GM21526 (cell line): ENCODE measurements around the gene COL7A1.

Experiments used
- ATAC-seq: cut with Tn5 transposase; IDR thresholded peaks from one replicate; pipeline ENCODE4 v1.9.1; 2021; ENCODE audit warnings: moderate library complexity; ENCODE audit not compliant: unreplicated experiment, low FRiP score

Gene COL7A1

DNA sequence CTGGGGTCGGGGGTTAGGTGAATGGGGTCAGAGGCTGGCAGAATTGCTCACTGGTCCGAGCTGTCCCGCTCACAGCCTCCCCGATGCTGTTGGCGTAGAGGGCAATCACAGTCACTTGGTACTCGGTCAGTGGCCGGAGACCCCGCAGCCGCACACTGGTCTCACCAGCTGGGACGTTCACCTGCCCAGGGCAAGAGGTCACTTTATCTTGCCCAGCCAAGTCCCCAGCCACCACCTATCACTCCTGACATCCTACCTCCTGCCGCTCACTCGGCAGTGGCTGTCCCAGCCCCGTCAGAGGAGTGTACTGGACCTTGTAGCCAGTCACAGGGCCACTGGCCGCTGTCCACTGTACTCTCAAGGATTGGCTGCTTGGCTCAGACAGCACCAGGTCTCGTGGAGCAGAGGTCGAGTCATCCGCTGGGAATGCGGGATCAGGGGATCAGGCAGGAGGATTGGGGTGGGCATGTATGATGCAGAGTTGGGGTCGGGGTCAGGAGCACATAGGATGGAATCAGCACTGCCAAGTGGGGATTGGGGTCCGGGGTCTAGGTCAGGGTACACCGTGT, 2.5 kb downstream of the COL7A1 start:
- ATAC-seq, result no peak

DNA sequence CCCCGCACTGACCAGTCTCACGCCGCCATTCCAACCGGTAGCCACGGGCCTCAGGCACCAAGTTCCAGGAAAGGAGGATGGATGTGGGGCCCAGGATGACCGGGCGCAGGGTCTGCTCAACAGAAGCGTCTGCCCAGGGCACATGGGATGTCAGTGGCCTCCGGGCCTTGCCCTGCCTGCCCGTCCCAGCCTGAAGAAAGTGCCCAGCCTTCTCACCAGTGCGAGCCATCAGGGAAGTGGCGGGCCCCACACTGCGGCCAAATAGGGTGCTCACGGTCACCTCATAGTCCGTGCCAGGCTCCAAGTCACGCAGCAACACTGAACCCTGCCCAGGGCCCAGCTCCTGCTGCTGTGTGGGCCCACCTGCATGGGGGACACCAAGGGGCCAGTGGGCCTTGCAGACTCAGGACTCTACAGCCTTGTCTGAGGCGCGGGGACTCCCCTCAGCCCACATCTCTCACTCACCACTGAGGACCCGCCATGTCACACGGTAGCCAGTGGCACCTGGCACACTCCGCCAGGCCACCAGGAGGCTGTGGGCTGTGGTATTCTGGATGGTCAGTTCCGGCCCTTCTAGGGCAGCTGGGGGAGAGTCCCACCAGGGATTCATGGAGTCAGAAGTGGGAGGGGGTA, 3.1 kb downstream of the COL7A1 start:
- ATAC-seq, result no peak

DNA sequence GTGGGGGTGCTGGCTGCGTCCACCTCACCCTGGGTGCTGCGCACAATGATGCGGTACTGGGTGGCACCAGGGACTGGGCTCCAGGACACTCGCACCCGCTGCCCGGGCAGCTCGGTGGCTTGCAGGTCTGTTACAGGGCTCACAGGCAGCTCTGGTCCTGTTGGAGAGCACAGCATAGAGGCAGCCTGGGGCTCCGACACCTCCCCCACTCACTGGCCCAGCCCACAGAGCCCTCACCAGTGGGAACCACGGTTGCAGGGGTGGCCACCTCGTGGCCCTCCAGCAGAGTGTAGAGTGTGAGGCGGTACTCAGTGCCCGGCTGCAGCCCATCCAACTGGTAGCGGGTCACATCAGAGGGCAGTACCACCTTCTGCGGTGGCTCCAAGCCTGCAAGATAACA, 3.7 kb downstream of the COL7A1 start:
- ATAC-seq, result no peak

DNA sequence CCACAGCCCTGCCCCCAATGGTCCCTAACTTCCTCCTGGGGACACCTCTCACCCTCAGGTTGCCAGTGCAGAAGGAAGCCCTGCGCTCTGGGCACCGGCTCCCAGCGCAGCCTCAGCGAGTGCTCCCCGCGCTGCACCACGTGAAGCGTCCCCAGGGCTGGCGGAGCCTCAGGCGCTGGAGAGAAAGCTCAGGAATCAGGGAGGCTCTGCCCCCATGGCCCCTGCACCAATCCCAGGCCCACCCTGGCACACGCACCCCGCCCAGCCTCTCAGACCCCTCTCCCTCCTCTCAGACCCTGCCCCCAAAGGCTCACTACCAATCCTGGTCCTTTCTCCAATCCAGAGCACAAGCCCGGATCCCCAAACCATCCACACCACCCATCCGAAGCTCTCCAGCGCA, 6.9 kb downstream of the COL7A1 start:
- ATAC-seq, result no peak

DNA sequence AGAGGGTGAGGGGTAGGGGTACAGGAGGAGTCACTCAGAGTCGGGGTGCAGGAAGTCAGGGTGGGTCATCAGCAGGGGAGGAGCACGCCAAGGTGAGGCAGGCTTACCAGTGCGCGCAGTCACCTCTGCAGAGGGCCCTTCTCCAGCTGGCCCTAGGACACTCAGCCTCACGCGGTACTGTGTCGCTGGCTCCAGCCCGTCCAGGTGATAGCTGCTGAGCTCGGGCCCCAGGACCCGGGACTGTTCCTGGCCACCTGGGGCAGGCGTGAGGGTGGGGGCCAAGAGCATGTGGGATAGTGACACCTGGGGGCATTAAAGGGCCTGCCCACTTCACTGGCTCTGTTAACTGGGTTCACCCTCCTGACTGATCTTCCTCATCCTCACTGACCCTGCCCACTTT, 7.4 kb downstream of the COL7A1 start:
- ATAC-seq, result no peak

DNA sequence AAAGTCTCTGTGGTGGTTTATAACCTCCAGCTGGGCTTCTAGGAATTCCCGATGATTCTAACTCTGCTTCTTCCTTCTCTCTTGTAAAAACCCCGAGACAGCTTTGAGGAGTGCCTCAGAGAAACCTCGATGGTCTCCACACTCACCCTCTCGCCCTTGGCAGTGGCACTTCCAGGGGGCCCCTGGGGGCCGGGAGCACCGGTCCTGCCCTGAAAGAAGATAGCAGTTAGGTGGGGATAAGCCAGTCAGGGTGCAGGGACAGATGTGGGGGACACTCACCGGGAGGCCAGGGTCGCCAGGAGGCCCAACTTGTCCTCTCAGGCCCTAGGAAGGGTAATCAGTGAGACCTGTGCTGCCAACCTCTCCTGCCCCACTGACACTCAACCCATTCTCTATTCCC, 9.7 kb downstream of the COL7A1 start:
- no peak for ATAC-seq

DNA sequence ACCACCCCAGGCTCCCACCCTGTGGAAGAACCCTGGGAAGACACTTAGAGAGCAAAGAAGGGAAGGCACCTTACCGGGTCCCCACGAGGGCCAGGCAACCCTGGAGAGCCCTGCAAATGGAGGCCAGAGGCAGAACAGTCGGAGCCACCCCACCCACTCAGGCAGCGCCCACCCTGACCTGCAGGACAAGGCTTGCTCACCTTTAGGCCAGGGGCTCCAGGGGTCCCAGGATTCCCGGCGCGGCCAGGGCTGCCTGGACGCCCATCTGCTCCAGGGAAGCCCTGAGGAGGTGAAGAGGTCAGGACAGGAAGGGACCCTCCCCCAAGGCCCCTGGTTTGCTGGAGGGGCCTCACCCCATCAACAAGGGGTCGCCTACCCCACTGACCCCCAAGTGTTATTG, 10.3 kb downstream of the COL7A1 start:
- ATAC-seq, result no peak

DNA sequence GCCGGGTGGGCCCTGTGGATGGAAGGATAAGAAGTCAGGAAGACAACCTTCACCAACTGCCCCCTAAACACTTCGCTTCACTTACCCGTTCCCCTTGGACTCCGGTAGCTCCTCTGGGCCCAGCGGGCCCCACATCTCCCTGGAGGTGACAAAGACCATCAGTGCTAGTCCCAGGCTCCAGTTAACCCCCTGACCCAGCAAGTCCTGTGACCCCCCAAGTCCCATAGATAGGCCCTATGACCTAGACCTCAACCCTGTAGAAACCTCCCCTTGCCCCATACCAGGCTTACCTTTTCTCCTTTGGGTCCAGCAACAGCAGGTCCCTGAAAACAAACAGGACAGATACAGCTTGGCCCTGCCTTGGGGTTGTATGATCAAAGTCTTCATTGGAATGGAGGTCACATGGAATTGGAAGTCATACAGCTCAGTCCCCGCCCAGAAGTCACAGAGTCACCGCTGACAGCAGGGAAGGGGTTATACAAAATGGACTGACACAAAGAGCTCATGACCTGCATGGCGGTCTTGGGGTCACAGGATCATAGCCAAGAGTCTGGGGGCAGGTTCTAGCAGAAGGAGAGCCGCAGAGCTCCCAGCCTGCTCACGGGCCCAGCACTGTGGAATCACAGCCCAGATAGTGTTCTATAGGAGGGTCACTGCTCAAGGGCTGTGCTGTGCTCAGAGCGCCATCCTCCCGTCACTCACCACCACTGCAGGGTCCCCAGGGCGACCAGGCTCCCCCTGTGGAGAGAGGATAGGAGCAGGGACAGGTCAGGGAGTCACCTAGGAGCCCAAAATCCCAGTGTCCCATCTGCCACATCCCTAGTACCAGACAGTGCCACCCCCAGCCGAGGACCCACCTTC, 13.3 kb downstream of the COL7A1 start:
- ATAC-seq, result no peak

DNA sequence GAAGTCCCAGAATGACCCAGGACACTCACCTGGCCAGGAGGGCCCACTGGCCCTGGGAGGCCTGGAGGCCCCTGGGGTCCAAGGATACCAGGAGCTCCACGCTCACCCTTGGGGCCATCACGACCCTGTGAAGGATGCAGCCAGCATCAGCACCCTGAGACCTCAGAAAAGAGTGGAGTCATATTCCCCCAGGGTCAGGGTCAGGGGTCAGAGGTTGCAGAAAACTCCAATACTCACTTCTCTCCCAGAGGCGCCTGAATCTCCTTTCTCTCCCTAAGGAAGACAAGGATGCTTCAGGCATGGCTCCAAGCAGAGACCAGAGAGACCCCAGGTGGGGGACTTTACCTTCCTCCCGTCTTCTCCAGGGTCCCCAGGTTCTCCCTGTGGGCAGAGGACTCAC, 18.5 kb downstream of the COL7A1 start:
- no peak for ATAC-seq

DNA sequence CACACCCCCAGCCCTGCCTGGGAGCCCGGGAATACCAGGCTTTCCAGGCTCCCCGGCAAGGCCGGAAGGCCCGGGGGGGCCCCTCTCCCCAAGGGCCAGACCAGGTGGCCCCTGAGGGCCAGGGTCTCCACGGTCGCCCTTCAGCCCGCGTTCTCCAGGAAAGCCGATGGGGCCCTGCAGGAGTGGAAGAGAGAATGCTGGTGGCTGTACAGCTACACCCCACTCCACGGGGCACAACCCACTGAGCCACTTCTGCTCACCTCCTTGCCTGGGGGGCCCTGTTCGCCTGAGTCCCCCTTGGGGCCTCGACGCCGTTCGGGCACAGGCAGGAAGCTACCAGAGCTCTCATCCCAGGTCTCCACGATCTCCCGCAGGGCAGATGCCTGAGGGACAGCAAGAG, 19.8 kb downstream of the COL7A1 start:
- no peak for ATAC-seq

DNA sequence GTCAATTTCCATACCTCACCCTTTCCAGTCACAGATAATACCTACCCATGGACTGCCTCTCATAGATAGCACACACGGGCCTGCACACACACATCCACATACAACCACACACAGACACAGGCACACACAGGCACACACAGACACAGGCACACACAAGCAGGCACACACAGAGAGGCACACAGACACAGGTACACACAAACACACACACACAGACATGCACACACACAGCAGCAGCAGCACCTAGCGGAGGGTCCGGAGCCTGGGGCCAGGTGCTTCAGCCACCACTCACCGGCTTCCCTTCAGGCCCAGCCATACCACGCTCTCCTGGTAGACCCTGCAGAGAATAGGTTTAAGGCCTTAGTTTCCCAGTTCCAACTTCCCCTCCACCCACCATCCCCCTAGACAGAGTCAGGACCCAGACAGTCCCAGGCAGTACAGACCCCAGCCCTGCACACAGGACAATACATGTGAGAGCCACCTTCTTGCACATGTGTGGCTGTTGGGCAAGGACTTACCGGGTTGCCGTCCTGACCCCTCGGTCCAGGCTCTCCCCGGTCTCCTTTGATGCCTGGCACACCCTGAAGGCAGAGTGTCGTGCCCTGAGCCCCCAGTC, 21.1 kb downstream of the COL7A1 start:
- no peak for ATAC-seq

DNA sequence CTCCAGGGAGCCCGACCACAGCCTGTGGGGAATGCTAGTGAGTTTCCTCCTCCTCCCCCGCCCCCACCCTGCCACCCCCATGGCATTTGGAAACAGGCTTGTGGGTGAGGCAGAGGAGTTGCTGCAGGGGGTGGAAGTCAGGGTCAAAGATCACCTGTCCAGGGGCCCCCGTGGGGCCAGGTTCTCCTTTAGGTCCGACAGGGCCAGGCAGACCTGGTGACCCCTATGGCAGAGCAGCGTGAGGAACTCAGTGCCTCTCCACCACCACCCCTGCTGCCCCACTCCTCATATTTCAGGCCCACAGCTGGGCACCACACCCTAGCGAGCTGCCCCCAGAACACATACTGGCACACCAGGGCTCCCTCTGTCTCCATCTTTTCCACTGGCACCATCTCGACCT, 22.6 kb downstream of the COL7A1 start:
- ATAC-seq, result no peak

DNA sequence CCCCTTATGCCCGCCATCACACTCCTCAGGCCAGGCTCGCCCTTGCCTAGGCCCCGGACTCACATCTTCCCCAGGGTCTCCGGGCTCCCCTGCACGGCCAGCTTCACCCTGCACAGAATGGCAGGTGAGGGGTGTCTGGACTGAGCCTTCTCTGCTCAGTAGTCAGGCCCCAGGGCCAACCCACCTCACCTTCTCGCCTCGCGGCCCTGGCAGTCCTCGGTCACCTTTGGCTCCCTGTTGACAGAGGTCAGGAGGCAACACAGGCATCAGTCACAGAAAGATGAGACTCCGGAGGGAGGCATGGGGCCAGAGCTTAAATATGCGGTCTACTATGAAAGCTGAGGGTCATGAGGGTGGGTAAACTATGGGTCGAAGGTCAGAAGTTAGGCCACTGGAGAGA, 23.2 kb downstream of the COL7A1 start:
- no peak for ATAC-seq

DNA sequence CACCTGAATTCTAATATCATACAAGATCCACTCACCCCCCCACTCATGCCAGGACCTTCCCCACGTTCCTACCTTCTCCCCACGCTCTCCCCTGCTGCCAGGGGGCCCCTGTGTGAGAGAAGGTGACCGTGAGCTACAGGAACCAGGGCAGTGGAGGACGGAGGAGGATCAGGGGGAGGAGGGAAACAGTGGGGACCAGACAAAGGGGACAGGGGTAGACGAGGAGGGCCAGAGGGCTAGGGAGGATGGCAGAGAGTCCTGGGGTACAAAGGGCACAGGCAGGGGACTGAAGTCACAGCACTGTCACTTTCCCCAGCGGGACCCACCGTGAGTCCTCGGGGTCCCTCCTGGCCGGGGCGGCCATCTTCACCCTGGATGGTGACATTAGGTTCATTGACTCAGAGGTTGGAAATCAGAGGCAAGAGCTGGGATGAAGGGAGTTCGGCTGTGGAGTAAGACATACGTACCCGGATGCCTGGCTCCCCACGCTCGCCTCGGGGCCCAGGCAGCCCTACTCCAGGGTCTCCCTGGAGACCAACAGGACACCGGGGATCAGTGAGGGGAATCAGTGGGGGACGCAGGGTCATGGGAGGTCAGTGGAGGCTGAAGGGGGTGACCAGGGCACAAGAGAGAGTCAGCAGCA, 25.2 kb downstream of the COL7A1 start:
- no peak for ATAC-seq

DNA sequence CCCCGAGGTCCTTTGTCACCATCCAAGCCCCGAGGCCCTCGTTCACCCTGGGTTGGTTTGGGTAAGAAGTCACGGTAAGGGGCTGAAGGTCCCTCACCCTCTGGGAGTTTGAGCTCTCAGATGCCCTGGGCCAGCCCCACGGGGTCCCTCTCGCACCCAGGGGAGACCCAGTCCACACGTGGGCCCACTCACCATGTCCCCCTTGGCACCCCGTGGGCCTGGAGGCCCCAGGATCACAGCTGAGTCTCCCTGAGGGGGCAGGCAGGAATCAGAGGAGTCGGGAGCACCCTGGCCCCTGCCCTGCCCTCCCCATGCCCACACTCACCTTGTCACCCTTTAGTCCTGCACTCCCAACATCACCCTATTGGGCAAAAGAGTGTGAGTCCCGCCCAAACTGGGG, 25.7 kb downstream of the COL7A1 start:
- no peak for ATAC-seq

DNA sequence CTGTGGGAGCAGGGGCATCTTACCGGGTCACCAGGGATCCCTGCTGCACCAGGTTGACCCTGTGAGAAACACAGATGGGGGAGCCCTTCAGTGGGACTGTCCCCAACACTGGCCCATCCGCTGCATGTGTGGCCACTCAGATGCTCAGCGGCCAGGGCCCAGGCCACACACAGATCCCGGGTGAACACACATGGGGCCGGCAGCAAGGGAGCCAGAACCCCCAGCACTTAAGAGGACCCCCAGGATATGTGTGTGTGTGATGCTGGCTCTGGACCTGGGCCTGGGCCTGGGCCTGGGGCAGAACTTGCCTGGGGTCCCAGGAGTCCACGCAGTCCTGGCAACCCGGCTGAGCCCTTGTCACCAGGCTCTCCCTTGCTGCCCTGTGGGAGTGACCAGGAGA, 26.7 kb downstream of the COL7A1 start:
- ATAC-seq, result no peak

DNA sequence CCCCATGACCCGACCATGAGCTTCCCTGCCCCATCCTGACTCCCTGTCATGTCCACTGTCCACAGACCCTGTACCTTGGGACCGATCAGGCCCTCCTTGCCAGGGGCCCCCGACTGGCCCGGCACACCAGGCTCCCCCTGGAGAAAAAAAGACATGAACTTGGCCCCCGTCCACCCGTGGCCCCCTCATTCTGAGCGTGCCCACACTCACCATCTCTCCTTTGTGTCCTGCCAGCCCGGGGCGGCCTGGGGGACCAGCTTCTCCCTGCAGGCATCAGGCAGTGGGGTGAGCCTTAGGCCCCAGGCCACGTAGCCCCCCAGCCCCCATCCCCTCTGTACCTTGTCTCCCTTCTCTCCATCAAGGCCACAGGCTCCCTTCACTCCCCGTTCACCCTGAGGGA, 27.6 kb downstream of the COL7A1 start:
- ATAC-seq, result no peak

DNA sequence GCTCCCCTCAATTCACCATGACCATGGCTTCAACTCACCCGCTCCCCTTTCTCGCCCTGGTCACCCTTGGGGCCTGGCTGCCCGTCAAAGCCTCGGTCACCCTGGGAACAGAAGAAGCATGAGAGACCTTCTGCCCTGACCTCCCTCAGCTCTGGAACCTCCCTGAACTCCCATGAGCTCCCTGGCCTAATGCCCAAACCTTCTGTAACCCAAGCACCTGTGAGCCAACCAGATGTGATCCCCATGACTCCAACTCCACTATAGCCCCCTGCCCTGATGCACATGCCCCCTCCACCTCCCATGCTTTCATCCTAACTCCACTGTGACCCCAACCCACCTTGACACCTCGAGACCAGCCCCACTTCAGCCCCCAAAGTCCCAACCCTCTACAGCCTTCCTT, 28.0 kb downstream of the COL7A1 start:
- no peak for ATAC-seq

DNA sequence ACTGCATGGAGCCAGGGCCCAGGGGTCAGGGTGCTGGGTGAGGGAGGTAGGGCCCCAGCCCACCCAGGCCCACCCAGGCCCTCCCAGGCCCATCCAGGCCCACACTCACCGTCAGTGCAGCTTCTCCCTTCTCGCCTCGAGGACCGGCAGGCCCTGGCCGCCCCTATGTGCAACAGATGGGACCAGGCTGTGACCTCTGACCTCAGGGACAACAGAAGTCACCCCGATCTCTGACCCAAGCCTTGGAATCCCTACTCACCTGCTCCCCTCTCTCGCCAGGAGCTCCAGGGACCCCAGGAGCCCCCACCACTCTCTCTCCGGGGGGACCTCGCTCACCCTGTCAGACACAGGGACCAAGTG, 28.7 kb downstream of the COL7A1 start:
- ATAC-seq, result no peak

DNA sequence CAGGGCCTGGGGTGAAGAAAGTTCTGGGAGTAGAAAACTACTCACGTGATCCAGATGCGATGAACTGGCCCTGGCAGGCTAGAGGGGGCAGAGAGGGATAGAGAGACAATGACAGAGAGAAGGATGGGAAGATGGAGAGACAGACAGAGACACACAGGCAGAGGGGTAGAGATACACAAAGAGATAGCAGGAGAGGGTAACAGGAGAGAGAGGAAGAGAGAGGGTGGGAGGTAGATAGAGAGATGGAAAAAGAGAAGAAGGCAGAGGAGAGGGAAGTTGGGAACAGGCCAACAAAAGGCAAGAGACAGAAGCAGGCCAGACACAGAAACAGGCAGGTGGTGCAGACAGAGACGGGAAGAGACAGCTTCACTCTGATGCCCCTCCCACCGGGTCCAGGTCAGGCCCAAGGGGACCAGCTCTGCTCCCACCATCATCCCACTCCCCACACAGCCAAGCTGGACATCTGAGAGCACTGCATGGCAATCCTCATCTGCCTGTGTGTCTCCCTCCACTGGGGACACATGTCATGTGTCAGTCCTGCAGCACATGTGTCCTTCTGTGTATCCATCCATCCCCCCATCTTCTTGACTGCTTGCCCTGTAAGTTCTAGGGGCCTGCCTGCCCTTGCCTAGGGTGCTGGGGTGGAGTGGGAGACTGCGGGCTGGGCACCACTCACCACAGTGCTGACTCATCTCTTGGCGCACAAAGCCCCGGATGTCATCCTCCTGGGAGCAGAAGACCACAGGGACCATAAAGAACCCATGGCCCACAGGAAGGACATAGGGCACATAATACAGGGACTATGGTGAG, 29.3 kb downstream of the COL7A1 start:
- ATAC-seq, result no peak
